Sigmoid colon (tissue), 7 donors: ENCODE measurements around the gene ERVW-1. TPM values are rescaled to one million over a fixed set of nuclear protein-coding genes. Genes with fewer than 3 reads are reported as not detected.
"Not testable (repeated sequence)": the region's sequence is repeated elsewhere in the genome, so short reads cannot be mapped to it uniquely, and the experiment has no call there.

ENCODE experiments used
- DNase-seq: peaks from one replicate; pipeline ENCODE4 v3.0.0-alpha.2; 2019
- H3K27ac ChIP-seq, 4 donors: fragments of 200-600 bp; sonication (generic); one replicate each; pipeline ENCODE4 v1.5.1; 2016 to 2019; ENCODE audit warnings: mild to moderate bottlenecking in 1 of 4
- H3K27me3 ChIP-seq, 3 donors: fragments of 200-600 bp; sonication (generic); one replicate each; pipeline ENCODE4 v1.5.1; 2019; ENCODE audit warnings: mild to moderate bottlenecking in 1 of 3
- H3K36me3 ChIP-seq, 4 donors: fragments of 200-600 bp; sonication (generic); one replicate each; pipeline ENCODE4 v1.5.1; 2016 to 2019
- H3K4me1 ChIP-seq, 4 donors: fragments of 200-600 bp; sonication (generic); one replicate each; pipeline ENCODE4 v1.5.1; 2017 to 2019
- H3K4me3 ChIP-seq, 4 donors: fragments of 200-600 bp; sonication (generic); one replicate each; pipeline ENCODE4 v1.5.1; 2017 to 2019; ENCODE audit warnings: mild to moderate bottlenecking in 2 of 4, moderate library complexity in 1 of 4
- H3K9me3 ChIP-seq, 4 donors: fragments of 200-600 bp in 3 of 4; sonication (generic) in 3 of 4; one replicate each; pipeline versions ENCODE4 v1.5.1 to v1.6.1; 2013 to 2019
- CTCF ChIP-seq, 4 experiments: fragments of 450-650 bp in 3 of 4; fragments of 200-600 bp in 1 of 4; IDR thresholded peaks; one replicate each; pipeline ENCODE4 v1.5.1; 2016 to 2019; ENCODE audit warnings: antibody characterized with exemption in 4 of 4, mild to moderate bottlenecking in 3 of 4, moderate library complexity in 2 of 4
- EP300 ChIP-seq, 4 donors: sonication (generic); formaldehyde crosslinking; IDR thresholded peaks; one replicate each; pipeline ENCODE4 v1.6.1; 2017; ENCODE audit warnings: antibody characterized with exemption in 4 of 4
- POLR2A ChIP-seq, 2 donors: fragments of 450-650 bp; IDR thresholded peaks; one replicate each; pipeline ENCODE4 v1.6.1; 2016; ENCODE audit warnings: antibody characterized with exemption in 2 of 2, mild to moderate bottlenecking in 2 of 2, moderate library complexity in 2 of 2
- POLR2AphosphoS5 ChIP-seq, 4 donors: sonication (generic); formaldehyde crosslinking; IDR thresholded peaks; one replicate each; pipeline ENCODE4 v1.6.1; 2017; ENCODE audit warnings: antibody characterized with exemption in 4 of 4
- WGBS, 2 donors: extraction: QIAGEN DNeasy Blood & Tissue Kit; methylation state at CpG; one replicate each; pipeline ENCODE4 v1.1.7; 2013; 5-methylcytosine and 5-hydroxymethylcytosine counted together
- intact Hi-C: fragments of 100-400 bp; cut with DNase I; formaldehyde crosslinking; loops from one replicate; pipeline ENCODE4 v1.15.1; 2023
- polyA plus RNA-seq, 3 donors: library from polyadenylated mRNA; stranded (reverse); fragments of 200-250 nt; gene quantifications; one replicate each; pipeline ENCODE4 v1.2.3, GENCODE V29; 2013
- total RNA-seq, 4 donors: library from RNA; depleted of rRNA; stranded (reverse); fragments of >200 nt; gene quantifications; one replicate each; pipeline ENCODE4 v1.1.0, GENCODE V29; 2016
- donor health status: healthy with polysubstance abuse.
- donor health status: Bipolar disorder and iron deficiency.
- donor health status: healthy.

Gene ERVW-1
- total and polyA plus RNA-seq, 7 donors: 0.03 TPM; not detected in 6

GRCh38 chr7:92478711-92479110 lies 965 bp upstream of the ERVW-1 start:
- TF ChIP-seq POLR2AphosphoS5 (IDR thresholded peaks at IDR 0.05) (no peak), POLR2A (IDR thresholded peaks at IDR 0.05) (no peak), CTCF (IDR thresholded peaks at IDR 0.05) (no peak), EP300 (IDR thresholded peaks at IDR 0.05) (no peak)

GRCh38 chr7:92478095-92478494 lies 349 bp upstream of the ERVW-1 start:
- intact Hi-C loops: no loop called here
- DNase-seq: no peak
- Histone ChIP-seq H3K9me3 (no peaks in the 10 kb centered on the region), H3K36me3 (peaks cover 0 to 12% (median 0%) of the 10 kb centered on the region in 4 donors), H3K4me3 (no peak overlapping the region), H3K4me1 (no peaks in the 10 kb centered on the region), H3K27me3 (no peaks in the 10 kb centered on the region), H3K27ac (no peak overlapping the region)
- 91 to 95% methylated on average over 9 of the region's 9 CpGs for WGBS, 2 donors
- TF ChIP-seq CTCF (IDR thresholded peaks at IDR 0.05) (no peak), POLR2A (IDR thresholded peaks at IDR 0.05) (no peak), EP300 (IDR thresholded peaks at IDR 0.05) (no peak), POLR2AphosphoS5 (IDR thresholded peaks at IDR 0.05) (no peak)

More at GRCh38 chr7:92478711-92479110, 965 bp upstream of the ERVW-1 start:
- no peak overlapping the region for H3K4me3 ChIP-seq
- H3K27me3 ChIP-seq: no peaks in the 10 kb centered on the region
- no peak overlapping the region for H3K27ac ChIP-seq
- no peaks in the 10 kb centered on the region for H3K9me3 ChIP-seq
- no peak for DNase-seq
- H3K36me3 ChIP-seq: peaks cover 0 to 12% (median 0%) of the 10 kb centered on the region in 4 donors
- WGBS, 2 donors: 90 to 92% methylated on average over 4 of the region's 4 CpGs
- H3K4me1 ChIP-seq: no peaks in the 10 kb centered on the region
- intact Hi-C loops: no loop called here

- H3K27me3 ChIP-seq, H3K4me3 ChIP-seq, intact Hi-C loops, H3K4me1 ChIP-seq, H3K27ac ChIP-seq, DNase-seq, H3K9me3 ChIP-seq: not testable (repeated sequence)
- 94% methylated on average over 11 of the region's 11 CpGs for WGBS, 2 donors
- peaks cover 0 to 24% (median 0%) of the 10 kb centered on the region in 4 donors for H3K36me3 ChIP-seq
Observed at GRCh38 chr7:92475851-92476590, 1.7 kb downstream of the ERVW-1 start.

- H3K27ac ChIP-seq, H3K4me3 ChIP-seq, intact Hi-C loops, DNase-seq, H3K9me3 ChIP-seq, H3K4me1 ChIP-seq, H3K27me3 ChIP-seq: not testable (repeated sequence)
- 91 to 95% methylated on average over 12 of the region's 12 CpGs for WGBS, 2 donors
- peaks cover 0 to 27% (median 0%) of the 10 kb centered on the region in 4 donors for H3K36me3 ChIP-seq
Observed at GRCh38 chr7:92475261-92475770, 2.4 kb downstream of the ERVW-1 start.

- DNase-seq, H3K27ac ChIP-seq, H3K4me3 ChIP-seq, H3K4me1 ChIP-seq, intact Hi-C loops, H3K27me3 ChIP-seq, H3K9me3 ChIP-seq: not testable (repeated sequence)
- 31 to 85% methylated on average over 10 of the region's 10 CpGs for WGBS, 2 donors
- peaks cover 0 to 30% (median 0%) of the 10 kb centered on the region in 4 donors for H3K36me3 ChIP-seq
Observed at GRCh38 chr7:92473989-92474388, 3.8 kb downstream of the ERVW-1 start.

- DNase-seq, H3K4me1 ChIP-seq, H3K4me3 ChIP-seq, H3K27ac ChIP-seq, H3K9me3 ChIP-seq, H3K27me3 ChIP-seq, intact Hi-C loops: not testable (repeated sequence)
- 97 to 98% methylated on average over 9 of the region's 9 CpGs for WGBS, 2 donors
- H3K36me3 ChIP-seq: peaks cover 0 to 37% (median 0%) of the 10 kb centered on the region in 4 donors
Observed at GRCh38 chr7:92468589-92468988, 9.2 kb downstream of the ERVW-1 start.

GRCh38 chr7:92466682-92467081 lies 11.1 kb downstream of the ERVW-1 start:
- intact Hi-C loops: no loop called here

More at GRCh38 chr7:92466682-92467081, 11.1 kb downstream of the ERVW-1 start:
- Histone ChIP-seq H3K27me3 (no peaks in the 10 kb centered on the region), H3K9me3 (no peaks in the 10 kb centered on the region), H3K36me3 (peaks cover 0 to 34% (median 0%) of the 10 kb centered on the region in 4 donors), H3K4me1 (no peaks in the 10 kb centered on the region), H3K27ac (no peak overlapping the region), H3K4me3 (no peak overlapping the region)
- WGBS, 2 donors: 19 to 77% methylated on average over 2 of the region's 2 CpGs
- TF ChIP-seq EP300 (IDR thresholded peaks at IDR 0.05): no peak
- TF ChIP-seq POLR2AphosphoS5 (IDR thresholded peaks at IDR 0.05): no peak
- TF ChIP-seq POLR2A (IDR thresholded peaks at IDR 0.05): no peak
- TF ChIP-seq CTCF (IDR thresholded peaks at IDR 0.05): no peak
- no peak for DNase-seq
